ENCODE measurements around the gene DCC. TPM values are rescaled to one million over a fixed set of nuclear protein-coding genes. Genes with fewer than 3 reads are reported as not detected.

Gene DCC
- total RNA-seq, 1 experiment from 2014 or later = 0.39 TPM

- Mint-ChIP-seq H3K4me3 (ENCODE audit: unreplicated experiment) (no peak overlapping the region), H3K27me3 (ENCODE audit: insufficient read depth, unreplicated experiment) (no peaks in the 10 kb centered on the region), H3K36me3 (ENCODE audit: insufficient read depth, unreplicated experiment) (no peaks in the 10 kb centered on the region), H3K27ac (ENCODE audit: unreplicated experiment) (no peak overlapping the region), H3K4me1 (ENCODE audit: low read depth, unreplicated experiment) (no peaks in the 10 kb centered on the region), H3K9me3 (ENCODE audit: unreplicated experiment) (no peaks in the 10 kb centered on the region)
- ChIA-PET POLR2A (no interaction called here), CTCF (no interaction called here)
- H3K4me3 ChIP-seq (ENCODE audit: low read depth, low read length) = no peak overlapping the region
- intact Hi-C loops (cut with micrococcal nuclease; ENCODE audit: unreplicated experiment) = no loop called here
- no peak for TF ChIP-seq CTCF (IDR thresholded peaks at IDR 0.05; ENCODE audit: insufficient read depth in 1 of 2, low read depth in 1 of 2, low read length in 1 of 2, severe bottlenecking in 1 of 2, unreplicated experiment in 1 of 2)
- H3K4me1 ChIP-seq = no peaks in the 10 kb centered on the region
- no peaks in the 10 kb centered on the region for H3K27me3 ChIP-seq (replicated peaks; ENCODE audit: control insufficient read depth, insufficient read depth, low read length)
- no peaks in the 10 kb centered on the region for H3K36me3 ChIP-seq (ENCODE audit: control insufficient read depth, insufficient read depth, low read length)
- no peaks in the 10 kb centered on the region for H3K9me3 ChIP-seq
- DNase-seq = no peak
- BruUV-seq (replicated peaks) = no TSS peak
Observed at GRCh38 chr18:53531896-53532295, 1191.9 kb downstream of the DCC start.

GRCh38 chr18:53534203-53534602, 1194.2 kb downstream of the DCC start:
- Histone ChIP-seq H3K27me3 (replicated peaks; ENCODE audit: control insufficient read depth, insufficient read depth, low read length) (no peaks in the 10 kb centered on the region), H3K4me3 (ENCODE audit: low read depth, low read length) (no peak overlapping the region), H3K4me1 (no peaks in the 10 kb centered on the region), H3K9me3 (no peaks in the 10 kb centered on the region), H3K36me3 (ENCODE audit: control insufficient read depth, insufficient read depth, low read length) (no peaks in the 10 kb centered on the region)
- no peaks in the 10 kb centered on the region for H3K4me1 Mint-ChIP-seq (ENCODE audit: low read depth, unreplicated experiment)
- DNase-seq = no peak
- ChIA-PET CTCF (no interaction called here), POLR2A (no interaction called here)
- intact Hi-C loops (cut with micrococcal nuclease; ENCODE audit: unreplicated experiment) = no loop called here
- H3K9me3 Mint-ChIP-seq (ENCODE audit: unreplicated experiment) = no peaks in the 10 kb centered on the region
- H3K4me3 Mint-ChIP-seq (ENCODE audit: unreplicated experiment) = no peak overlapping the region
- no peaks in the 10 kb centered on the region for H3K27me3 Mint-ChIP-seq (ENCODE audit: insufficient read depth, unreplicated experiment)
- no TSS peak for BruUV-seq (replicated peaks)
- H3K36me3 Mint-ChIP-seq (ENCODE audit: insufficient read depth, unreplicated experiment) = no peaks in the 10 kb centered on the region
- TF ChIP-seq CTCF (IDR thresholded peaks at IDR 0.05; ENCODE audit: insufficient read depth in 1 of 2, low read depth in 1 of 2, low read length in 1 of 2, severe bottlenecking in 1 of 2, unreplicated experiment in 1 of 2) = no peak
- no peak overlapping the region for H3K27ac Mint-ChIP-seq (ENCODE audit: unreplicated experiment)

- H3K4me1 Mint-ChIP-seq (ENCODE audit: low read depth, unreplicated experiment) = no peaks in the 10 kb centered on the region
- H3K36me3 ChIP-seq (ENCODE audit: control insufficient read depth, insufficient read depth, low read length) = no peaks in the 10 kb centered on the region
- intact Hi-C loops (cut with micrococcal nuclease; ENCODE audit: unreplicated experiment) = no loop called here
- no peak overlapping the region for H3K4me3 Mint-ChIP-seq (ENCODE audit: unreplicated experiment)
- no peak overlapping the region for H3K27ac Mint-ChIP-seq (ENCODE audit: unreplicated experiment)
- no peaks in the 10 kb centered on the region for H3K9me3 Mint-ChIP-seq (ENCODE audit: unreplicated experiment)
- H3K9me3 ChIP-seq = no peaks in the 10 kb centered on the region
- H3K4me1 ChIP-seq = no peaks in the 10 kb centered on the region
- DNase-seq = no peak
- H3K4me3 ChIP-seq (ENCODE audit: low read depth, low read length) = no peak overlapping the region
- CTCF ChIA-PET = no interaction called here
- no peak for TF ChIP-seq CTCF (IDR thresholded peaks at IDR 0.05; ENCODE audit: insufficient read depth in 1 of 2, low read depth in 1 of 2, low read length in 1 of 2, severe bottlenecking in 1 of 2, unreplicated experiment in 1 of 2)
- no TSS peak for BruUV-seq (replicated peaks)
- H3K36me3 Mint-ChIP-seq (ENCODE audit: insufficient read depth, unreplicated experiment) = no peaks in the 10 kb centered on the region
- POLR2A ChIA-PET = no interaction called here
- H3K27me3 Mint-ChIP-seq (ENCODE audit: insufficient read depth, unreplicated experiment) = peaks cover 2% of the 10 kb centered on the region
- no peaks in the 10 kb centered on the region for H3K27me3 ChIP-seq (replicated peaks; ENCODE audit: control insufficient read depth, insufficient read depth, low read length)
Observed at GRCh38 chr18:53534695-53535094, 1194.7 kb downstream of the DCC start.

All from Caco-2 (cell line).